GM18870 (cell line): ENCODE measurements around the gene EPHA3.

ENCODE experiments used
- ATAC-seq: cut with Tn5 transposase; IDR thresholded peaks from one replicate; pipeline ENCODE4 v1.9.1; 2021; ENCODE audit warnings: moderate library complexity; ENCODE audit not compliant: unreplicated experiment

The EPHA3 gene

DNA sequence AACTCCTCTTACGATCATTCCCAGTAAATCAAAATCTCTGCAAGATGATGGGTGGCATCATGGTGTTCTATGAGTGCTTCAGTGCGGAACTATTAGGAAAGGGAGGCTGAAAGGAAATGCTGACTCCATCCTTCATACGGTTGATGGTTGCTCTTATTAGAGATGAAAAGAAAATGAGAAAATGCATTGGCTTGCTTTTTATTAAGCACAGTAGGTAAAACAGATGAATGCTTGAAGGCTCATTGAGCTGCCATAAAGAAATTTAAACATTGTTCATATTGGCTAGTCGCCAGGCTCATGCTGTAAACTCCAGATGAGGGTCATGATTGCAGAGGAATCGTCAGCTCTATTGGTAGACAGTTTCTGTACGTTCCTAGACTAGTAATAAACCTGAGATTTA, 115.8 kb downstream of the EPHA3 start:
- ATAC-seq = no peak

DNA sequence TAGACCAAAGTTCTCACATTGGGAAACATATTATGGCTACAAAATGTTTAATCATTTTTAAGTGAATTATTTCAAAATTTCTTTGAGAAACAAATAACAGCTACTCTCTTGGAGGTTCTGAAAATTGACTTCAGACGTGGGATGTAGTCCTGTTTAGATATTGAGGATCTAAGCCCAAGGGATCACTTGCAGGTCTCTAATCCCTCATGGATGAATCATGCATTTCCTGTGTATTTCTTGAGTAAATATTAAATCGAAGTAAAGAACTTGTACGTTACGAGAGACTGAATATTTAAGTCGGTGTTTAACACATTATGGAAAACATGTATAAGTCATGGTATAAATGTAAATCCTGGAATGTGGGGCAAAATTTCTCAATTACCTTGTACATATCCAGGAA, 119.8 kb downstream of the EPHA3 start:
- no peak for ATAC-seq

DNA sequence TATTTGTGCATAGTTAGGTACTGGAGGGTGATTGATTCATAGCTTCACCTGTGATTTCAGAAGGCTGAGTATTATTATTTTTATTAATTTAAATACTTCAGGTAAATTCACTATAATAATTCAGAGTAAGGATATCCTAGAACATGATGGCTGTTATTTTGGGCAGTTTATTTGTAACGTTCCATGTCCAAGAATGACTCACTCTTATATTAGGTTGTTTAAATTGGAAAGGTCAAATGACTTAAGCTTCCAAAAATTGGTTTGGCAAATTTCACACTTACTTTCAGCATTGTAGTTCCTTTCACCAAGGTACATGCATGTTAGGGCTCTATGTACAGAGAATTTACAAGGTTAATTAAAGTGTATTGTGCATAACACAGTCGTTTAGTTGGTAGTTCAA, 120.2 kb downstream of the EPHA3 start:
- no peak for ATAC-seq

DNA sequence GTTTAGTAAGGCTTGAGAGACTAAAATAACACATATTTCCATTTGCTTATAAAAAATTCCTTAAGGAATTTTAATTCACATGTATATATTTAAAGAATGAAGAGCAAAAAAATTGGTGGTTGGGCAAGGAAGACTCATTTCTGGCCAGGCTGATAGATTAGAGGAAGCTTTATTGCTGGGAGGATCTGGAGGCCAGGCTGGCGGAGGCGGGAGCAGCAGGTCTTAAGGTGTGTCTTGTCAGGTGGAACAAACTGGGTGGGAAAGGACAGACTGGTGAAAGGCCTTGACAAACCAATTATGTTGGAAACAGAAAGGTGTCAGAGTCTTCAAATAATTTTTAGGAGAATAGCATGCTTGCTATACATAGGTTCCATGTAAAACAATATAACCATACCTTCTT, 124.7 kb downstream of the EPHA3 start:
- no peak for ATAC-seq

DNA sequence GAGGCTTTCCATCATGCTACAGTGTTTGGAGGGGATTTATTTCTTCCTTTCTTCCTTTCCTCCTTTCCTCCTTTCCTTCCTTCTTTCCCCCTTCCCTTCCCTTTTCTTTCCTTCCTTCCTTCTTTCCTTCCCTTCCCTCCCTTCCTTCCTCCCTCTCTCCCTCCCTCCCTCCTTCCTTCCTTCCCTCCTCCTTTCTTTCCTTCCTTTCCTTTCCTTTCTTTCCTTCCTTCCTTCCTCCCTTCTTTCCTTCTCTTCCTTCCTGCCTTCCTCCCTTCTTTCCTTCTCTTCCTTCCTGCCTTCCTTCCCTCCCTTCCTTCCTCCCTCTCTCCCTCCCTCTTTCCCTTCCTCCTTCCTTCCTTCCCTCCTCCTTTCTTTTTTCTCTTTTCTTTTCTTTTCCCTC, 127.2 kb downstream of the EPHA3 start:
- ATAC-seq = no peak

DNA sequence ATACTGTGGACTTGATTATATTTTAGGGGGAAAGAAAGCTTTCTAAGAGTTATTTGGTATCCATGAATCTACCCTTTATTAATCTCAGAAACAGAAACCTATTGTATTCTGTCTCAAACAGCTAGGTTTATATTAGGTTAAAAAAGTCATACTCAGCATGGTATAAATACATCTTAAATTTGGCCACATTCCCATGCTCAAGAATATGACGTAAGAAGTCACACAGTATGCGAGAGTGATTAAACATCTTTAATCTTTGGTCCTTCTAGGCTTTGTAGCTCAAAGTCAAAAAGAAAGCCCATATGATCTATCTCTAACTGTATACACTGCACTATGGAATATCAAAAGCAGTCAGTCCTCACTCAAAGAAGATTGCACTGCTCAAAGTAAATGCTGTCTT, 131.4 kb downstream of the EPHA3 start:
- no peak for ATAC-seq

DNA sequence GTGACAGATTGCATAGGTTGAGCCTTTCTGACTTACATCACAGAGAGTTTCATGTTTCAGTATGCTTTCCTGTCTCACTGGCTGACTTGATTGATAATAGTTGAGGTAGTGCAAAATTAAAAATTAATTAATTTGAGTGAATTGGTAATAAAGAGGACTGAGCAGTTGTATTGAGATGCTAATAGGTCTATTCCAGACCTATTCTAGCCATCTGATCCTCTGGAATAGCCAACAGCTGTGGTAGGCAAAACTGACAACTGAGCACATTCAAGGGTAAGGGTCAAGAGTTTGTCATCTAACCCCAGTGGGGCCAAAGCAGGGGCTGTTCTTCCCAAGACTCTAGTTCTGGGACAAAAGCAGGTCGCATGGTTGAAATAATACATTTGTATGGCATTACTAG, 132.4 kb downstream of the EPHA3 start:
- ATAC-seq = no peak

DNA sequence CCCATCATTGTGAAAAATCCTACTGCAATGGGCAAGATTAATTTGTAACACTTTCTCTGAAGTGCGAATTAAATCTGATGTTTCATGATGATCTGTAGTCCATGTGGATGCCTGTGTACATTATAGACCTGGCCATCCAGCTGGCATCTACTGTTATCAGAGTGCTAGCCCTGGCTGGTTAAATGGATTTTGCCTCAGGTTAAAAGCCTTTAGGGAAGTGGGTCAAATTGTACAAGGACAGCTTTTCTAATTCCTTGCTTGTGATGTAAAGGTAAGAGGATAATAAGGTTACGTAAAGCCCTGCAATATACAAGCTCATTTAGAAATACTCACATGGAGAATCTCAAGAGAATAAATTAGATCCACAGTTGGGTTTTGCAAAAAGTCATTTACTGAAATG, 138.2 kb downstream of the EPHA3 start:
- ATAC-seq = no peak

DNA sequence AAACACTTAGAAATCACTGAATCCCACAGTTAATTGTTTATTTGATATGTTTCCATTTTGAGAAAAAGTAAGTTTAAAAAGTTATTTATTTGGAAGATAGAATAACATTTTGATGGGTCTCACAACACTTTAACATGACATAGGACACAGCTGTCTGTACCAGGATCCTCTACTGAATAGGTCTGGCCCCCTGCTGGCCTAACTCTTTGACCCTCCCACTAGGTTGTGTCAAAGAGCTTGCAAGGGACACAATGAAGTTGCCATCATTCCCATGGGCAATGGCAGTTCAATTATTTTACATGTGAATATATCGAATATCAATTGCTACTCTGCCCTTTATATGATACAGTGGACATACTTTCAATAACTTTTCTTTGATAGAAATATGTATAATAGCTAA, 138.9 kb downstream of the EPHA3 start:
- no peak for ATAC-seq

DNA sequence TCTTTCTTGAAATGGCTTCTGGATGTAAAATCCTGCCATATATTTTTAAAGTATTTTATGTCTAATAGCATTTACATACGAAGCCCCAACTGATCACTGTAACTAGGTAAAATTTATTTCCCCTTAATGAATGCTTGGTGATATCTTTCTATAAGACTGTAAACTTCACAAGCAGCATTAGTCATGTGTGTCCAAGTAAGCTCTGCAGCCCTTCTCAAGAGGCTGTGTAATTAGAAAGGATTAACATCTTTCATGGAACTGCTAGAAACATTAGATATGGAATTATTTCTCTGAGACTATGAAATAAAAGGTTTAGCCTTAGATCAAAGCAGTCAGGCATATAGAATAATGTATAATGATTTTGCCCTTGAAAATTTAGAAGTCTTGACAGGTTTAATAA, 143.3 kb downstream of the EPHA3 start:
- ATAC-seq = no peak

DNA sequence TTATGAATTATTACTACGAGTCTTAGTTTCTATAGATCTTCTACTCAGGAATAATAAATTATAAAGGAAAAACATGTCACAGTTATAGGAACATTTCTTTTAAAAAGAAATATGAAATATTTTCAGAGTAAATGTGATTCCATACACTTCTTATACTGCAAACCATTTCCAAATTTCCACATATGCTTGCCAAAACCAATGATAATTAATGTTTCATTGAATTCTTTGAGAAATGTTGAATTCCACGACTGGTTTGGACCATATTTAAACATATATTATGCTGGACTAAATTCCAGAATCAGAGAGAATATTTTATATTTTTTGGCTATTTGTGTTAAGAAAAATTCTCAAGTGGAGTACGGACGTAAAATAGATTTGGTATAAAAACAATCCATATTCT, 144.6 kb downstream of the EPHA3 start:
- no peak for ATAC-seq

DNA sequence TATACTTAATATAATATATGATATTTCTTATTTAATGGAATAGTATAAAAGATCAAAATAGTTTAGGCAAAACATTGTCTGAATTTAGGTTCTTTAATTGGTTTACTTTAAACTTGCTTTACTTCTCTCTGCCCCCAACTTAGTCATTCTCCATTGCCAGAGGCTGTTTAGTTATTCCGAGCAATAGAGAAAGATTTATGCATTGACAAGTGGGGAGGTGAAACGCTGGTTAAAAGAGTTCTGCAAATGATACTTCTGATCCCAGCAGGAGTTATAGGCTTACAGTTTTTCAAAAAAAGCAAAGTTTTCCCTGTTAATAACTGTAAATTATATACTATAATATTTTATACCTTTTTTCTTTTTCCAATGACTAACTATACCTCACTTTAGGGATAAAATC, 145.4 kb downstream of the EPHA3 start:
- ATAC-seq = no peak

DNA sequence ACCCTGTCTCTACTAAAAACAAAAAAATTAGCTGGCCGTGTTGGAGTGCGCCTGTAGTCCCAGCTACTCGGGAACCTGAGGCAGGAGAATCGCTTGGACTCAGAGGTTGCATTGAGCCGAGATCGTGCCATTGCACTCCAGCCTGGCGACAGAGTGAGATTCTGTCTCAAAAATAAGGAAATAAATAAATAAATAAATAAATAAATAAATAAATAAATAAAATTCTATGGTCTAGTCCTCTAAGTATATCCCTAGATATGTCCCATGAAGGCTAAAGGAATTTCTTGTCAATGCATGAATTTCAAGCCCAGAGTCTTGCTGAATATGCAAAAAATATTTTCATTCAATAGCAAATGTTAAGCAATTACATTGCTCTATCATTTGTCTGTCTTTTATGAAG, 149.0 kb downstream of the EPHA3 start:
- no peak for ATAC-seq

DNA sequence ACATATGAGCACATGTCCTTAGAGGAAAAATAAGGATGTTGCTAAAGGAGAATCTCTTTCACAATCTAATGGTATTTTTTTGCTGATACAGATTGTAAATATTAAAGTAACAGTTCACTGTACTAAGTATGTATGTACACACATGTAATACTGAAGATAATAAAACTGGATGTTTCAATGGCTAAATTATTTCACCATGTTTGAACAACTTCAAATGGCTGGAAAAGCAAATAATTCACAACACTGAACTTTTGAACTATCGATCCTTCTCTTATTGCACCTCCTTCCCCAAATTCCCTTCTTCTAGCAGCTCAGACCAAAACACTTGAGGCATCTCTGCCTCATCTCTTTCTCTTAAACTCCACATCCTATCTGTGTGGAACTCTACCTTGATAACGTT, 149.5 kb downstream of the EPHA3 start:
- no peak for ATAC-seq

DNA sequence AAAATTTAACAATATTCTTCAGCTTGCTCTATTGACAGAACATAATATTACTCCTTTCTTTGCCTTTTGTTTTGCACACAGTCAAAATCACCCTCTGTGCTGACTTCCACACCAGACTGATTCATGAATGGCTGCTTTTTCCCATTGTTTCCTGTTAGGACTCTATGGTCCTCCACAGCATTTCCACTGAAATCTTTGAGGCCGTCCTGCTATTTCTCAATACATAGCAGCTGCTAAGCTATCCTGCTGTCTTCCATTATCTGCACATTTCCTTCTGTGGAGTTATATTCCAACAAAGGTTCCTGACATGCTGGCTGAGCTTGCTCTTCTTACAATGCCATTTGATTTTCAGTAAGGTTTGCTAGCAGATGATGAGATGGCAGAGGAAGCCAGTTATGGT, 153.3 kb downstream of the EPHA3 start:
- no peak for ATAC-seq

DNA sequence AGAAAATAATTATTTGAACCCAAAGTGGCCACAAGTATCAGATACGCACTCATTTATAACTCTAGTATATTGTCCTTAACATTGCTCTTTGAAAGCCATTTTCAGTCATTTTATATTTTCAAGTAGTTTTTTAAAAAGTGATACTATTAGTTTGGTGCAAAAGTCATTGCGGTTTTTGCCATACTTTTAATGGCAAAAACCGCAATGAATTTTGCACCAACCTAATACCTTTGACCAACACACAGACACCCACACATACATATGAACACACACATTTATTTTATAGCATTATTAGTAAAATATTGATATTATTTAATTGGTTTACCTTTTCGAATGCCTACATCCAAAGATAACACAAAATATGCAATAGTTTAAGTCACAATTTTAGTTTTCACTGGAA, 154.3 kb downstream of the EPHA3 start:
- no peak for ATAC-seq

DNA sequence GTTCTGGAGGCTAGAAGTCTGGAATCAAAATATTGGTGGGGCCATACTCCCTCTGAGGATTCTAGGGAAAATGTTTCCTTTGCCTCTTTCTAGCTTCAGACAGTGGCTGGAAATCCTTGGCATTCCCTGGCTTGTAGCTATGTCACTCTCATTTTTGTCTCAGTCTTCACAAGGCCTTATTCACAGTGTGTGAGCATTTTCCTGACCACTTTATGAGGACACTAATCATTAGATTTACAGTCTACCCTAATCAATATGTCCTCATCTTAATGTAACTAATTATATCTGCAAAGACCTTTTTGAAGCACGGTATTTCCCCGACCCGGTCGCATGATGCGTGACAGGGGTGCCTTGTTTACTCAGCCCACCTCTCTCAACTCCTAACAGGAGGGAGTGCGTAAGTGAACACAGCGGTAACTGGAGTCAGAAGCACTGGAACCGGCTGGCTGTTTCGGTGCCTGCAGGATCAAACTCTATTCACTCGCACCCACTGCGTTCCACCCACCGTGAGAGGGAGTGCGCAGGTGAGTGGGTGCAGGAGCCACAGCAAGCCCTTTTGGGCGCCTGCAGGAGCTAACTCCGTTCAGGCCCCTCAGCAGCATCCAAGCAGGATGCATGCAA, 155.0 kb downstream of the EPHA3 start:
- ATAC-seq = no peak

DNA sequence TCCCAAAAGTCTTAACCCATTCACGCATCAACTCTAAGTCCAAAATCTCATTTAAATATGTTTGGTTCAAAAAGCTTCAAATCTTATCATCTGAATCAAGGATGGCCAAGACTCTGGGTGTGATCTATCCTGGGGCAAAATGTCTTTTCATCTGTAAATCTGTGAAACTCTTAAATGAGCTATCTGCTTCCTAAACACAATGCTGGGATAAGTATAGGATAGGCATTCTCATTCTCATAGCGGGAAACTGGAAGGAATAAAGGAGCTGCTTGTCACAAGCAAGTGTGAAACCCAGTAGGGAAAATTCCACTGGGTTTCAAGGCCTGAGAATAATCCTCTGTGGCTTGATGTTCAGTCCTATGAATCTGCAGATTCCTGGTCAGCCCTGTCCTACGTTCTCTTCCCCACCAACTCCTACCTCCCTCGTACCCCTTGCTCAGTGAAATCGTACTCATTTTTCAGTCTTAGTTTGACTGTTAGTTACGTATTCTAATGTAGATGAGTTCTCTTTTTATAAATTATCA, 156.7 kb downstream of the EPHA3 start:
- ATAC-seq = no peak

DNA sequence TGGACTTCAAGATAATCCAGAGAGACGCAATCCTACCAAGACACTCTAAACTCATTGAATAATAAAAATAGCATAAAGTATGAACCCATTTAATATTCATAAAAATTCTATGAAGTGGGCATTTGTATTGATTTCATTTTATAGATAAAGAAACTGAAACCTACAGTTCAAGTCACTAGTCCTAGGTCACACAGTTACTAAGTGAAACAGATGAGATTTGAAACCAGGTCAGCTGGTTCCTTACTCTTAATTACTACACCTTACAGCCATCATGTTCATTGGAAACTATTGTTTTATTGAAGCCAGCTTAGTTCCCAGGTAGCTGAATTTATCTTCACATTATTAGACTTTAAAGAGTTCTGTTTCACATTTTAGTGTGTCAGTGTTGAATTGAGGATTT, 158.7 kb downstream of the EPHA3 start:
- no peak for ATAC-seq

DNA sequence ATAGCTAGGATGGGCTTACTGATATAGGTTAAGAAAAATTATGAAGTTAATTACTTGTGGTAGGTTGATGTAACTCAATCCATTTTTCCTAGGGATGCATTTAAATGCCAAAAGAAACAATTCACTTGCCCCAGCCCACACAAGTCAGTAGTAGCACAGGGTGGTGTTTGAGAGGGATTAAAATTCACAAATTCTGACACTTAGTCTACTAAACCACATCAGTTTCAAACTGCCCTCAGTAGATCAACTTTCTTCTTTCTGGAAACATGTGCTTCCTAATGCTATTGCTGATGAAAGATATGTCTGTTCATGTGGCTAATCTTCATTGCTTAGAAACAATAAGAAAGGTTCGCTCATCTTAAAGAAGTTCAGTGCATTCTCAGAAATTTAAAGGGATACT, 160.6 kb downstream of the EPHA3 start:
- no peak for ATAC-seq

DNA sequence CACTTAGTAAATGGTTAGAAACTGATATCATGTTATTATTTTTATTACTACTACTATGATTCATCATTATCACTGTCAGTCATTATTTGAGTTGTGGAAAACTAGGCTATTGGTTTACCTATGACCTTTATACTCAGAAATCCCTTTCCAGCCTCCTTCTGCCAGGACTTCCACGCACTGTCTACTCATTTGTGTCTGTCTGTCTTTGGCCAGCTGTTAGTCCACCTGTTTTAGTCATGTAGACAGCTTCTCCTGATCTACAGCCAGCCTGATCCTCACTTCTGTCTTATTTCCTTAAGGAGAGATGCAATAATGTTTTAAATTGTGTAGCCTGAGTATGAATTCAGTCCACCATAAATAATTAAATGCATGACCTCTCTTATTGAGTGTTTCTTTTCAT, 162.8 kb downstream of the EPHA3 start:
- ATAC-seq = no peak

DNA sequence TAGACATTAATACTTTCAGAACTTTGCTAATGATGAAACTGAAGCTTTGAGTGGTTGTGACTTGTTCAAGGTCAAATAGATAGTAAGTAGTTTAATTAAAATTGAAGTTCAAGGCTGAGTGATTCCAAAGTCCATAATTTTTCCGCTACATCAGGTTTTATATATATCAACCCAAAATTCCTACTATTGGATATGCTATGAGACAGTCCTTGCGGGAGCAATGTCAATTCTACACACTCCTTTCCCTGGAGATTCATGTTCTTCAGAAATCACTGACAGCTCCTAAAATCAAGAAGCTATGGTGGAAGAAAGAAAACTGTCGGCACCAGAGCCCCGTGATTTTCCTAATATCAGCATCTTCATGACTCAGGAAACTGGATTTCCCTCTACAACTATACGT, 167.6 kb downstream of the EPHA3 start:
- ATAC-seq = no peak

DNA sequence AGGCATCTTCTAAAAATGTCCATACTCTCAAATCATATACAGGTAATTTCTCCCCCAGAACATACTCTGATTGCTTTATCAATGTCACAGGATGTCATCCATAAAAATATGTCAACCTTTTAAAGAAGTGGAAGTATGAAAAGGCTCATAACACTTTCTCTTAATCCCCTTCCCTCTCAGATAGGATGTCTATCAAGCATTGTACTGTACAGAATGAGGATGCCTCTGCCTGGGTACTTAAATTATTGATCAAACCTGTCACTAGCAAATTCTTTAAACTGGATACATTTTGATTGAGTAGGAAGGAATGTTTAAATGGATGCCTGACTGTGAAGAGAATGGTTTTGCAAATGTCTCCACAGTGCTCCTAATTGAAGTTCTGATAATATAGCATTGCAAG, 168.7 kb downstream of the EPHA3 start:
- ATAC-seq = no peak
